GM12878 (cell line): ENCODE results near the gene SPATS2L. TPM values are rescaled to one million over a fixed set of nuclear protein-coding genes. Genes with fewer than 3 reads are reported as not detected.

Experiments used
- ATAC-seq: fragments of 200-7000 bp; cut with Tn5 transposase; 3 replicates; pipeline ENCODE4 v1.9.1; 2020; ENCODE audit warnings: mild to moderate bottlenecking, moderate library complexity
- BruUV-seq: library from RNA; stranded (reverse); fragments of 400-500 nt; replicated peaks from 2 replicates; lab custom pipeline; 2021; lab: Mats Ljungman, UMichigan
- CTCF ChIA-PET: fragments of 300-600 bp; sonication (Branson Sonifier 250); formaldehyde crosslinking; extraction: SDS; loops from one replicate; lab custom pipeline; 2021; ENCODE audit warnings: inconsistent platforms; lab: Yijun Ruan, JAX
- POLR2A ChIA-PET: fragments of 350-600 bp; formaldehyde crosslinking; extraction: SDS; loops from one replicate; lab custom pipeline; 2021; ENCODE audit warnings: inconsistent platforms; lab: Charles Lee
- RAD21 ChIA-PET: fragments of 300-600 bp; sonication (Branson Sonifier 250); formaldehyde crosslinking; loops from one replicate; lab custom pipeline; 2023; ENCODE audit warnings: antibody characterized with exemption; ENCODE audit not compliant: unreplicated experiment; lab: Charles Lee
- SMC1A ChIA-PET: fragments of 300-600 bp; sonication (Branson Sonifier 250); formaldehyde crosslinking; loops from one replicate; lab custom pipeline; 2023; ENCODE audit not compliant: unreplicated experiment, uncharacterized antibody; lab: Charles Lee
- DNase-seq: peaks from one replicate; pipeline ENCODE4 v3.0.0-alpha.2; 2011; ENCODE audit warnings: low read depth, low spot score
- FAIRE-seq: peaks from 3 replicates; lab custom pipeline; 2011; peaks lifted over from hg19 to GRCh38; lab: Jason Lieb, UNC
- H2AFZ ChIP-seq: 2 replicates; pipeline ENCODE4 v1.6.0; 2011; ENCODE audit warnings: low read depth, low read length, control low read depth; ENCODE audit not compliant: control insufficient read depth
- H3K27ac ChIP-seq: 2 replicates; pipeline ENCODE4 v1.5.1; 2011; ENCODE audit warnings: control low read depth; ENCODE audit not compliant: control insufficient read depth, insufficient read depth
- H3K27me3 ChIP-seq, 2 experiments: replicated peaks in 1 of 2; 2 replicates each; pipeline versions ENCODE4 v1.6.0 to v1.6.1; 2011; ENCODE audit warnings: low read length in 1 of 2; ENCODE audit not compliant: control insufficient read depth in 2 of 2, insufficient read depth in 2 of 2
- H3K36me3 ChIP-seq, 2 experiments: 2 replicates each; pipeline ENCODE4 v1.5.1; 2011; ENCODE audit warnings: low read length in 1 of 2; ENCODE audit not compliant: control insufficient read depth in 2 of 2, insufficient read depth in 2 of 2
- H3K4me1 ChIP-seq: 2 replicates; pipeline ENCODE4 v1.6.1; 2011; ENCODE audit warnings: mild to moderate bottlenecking, low read length, moderate library complexity, mixed read lengths; ENCODE audit not compliant: control insufficient read depth, insufficient read depth
- H3K4me2 ChIP-seq: 2 replicates; pipeline ENCODE4 v1.6.0; 2011; ENCODE audit warnings: control low read depth; ENCODE audit not compliant: control insufficient read depth, insufficient read depth
- H3K4me3 ChIP-seq: fragments of 200-600 bp; sonication (generic); 2 replicates; pipeline ENCODE4 v1.5.1; 2016
- H3K79me2 ChIP-seq: 2 replicates; pipeline ENCODE4 v1.6.0; 2011; ENCODE audit warnings: low read length; ENCODE audit not compliant: control insufficient read depth, insufficient read depth
- H3K9ac ChIP-seq: 2 replicates; pipeline ENCODE4 v1.8.0; 2011; ENCODE audit warnings: low read length, control low read depth, mixed read lengths; ENCODE audit not compliant: control insufficient read depth, insufficient read depth
- H3K9me3 ChIP-seq: replicated peaks from 3 replicates; pipeline ENCODE4 v1.5.1; 2011; ENCODE audit warnings: mild to moderate bottlenecking, low read length; ENCODE audit not compliant: control insufficient read depth, insufficient read depth
- H4K20me1 ChIP-seq: 2 replicates; pipeline ENCODE4 v1.6.0; 2011; ENCODE audit not compliant: control insufficient read depth, insufficient read depth
- BCL11A ChIP-seq: IDR thresholded peaks from 2 replicates; pipeline ENCODE4 v1.6.1; 2011; ENCODE audit warnings: low read depth, low read length
- BRCA1 ChIP-seq: IDR thresholded peaks from 2 replicates; pipeline ENCODE4 v1.6.1; 2011; ENCODE audit warnings: low read depth, low read length, improper control_type of control experiment
- CHD4 ChIP-seq: fragments of 200-600 bp; sonication (generic); IDR thresholded peaks from 2 replicates; pipeline ENCODE4 v1.6.1; 2016; ENCODE audit warnings: mild to moderate bottlenecking
- EGR1 ChIP-seq, 2 experiments: IDR thresholded peaks; 1 replicate in 1 of 2; 2 replicates in 1 of 2; pipeline ENCODE4 v1.6.1; 2011 to 2012; ENCODE audit warnings: low read depth in 2 of 2, low read length in 2 of 2, borderline replicate concordance in 1 of 2, mild to moderate bottlenecking in 1 of 2, moderate library complexity in 1 of 2
- FOS ChIP-seq: IDR thresholded peaks from 3 replicates; pipeline ENCODE4 v1.6.1; 2011; ENCODE audit warnings: borderline replicate concordance; ENCODE audit not compliant: insufficient read length; ENCODE audit errors: extremely low read depth
- HDAC6 ChIP-seq: fragments of 200-600 bp; sonication (generic); IDR thresholded peaks from one replicate; pipeline ENCODE4 v1.8.0; 2017; ENCODE audit warnings: antibody characterized with exemption; ENCODE audit not compliant: unreplicated experiment
- MEF2B ChIP-seq: fragments of 450-650 bp; IDR thresholded peaks from 2 replicates; pipeline ENCODE4 v1.6.1; 2018; ENCODE audit warnings: mild to moderate bottlenecking, moderate library complexity; ENCODE audit not compliant: partially characterized antibody, poor library complexity, severe bottlenecking
- MXI1 ChIP-seq: fragments of 150-350 bp; IDR thresholded peaks from 2 replicates; pipeline ENCODE4 v1.6.1; 2011; ENCODE audit warnings: low read depth, mild to moderate bottlenecking, inconsistent platforms, low read length, improper control_type of control experiment
- MYB ChIP-seq: fragments of 150-350 bp; IDR thresholded peaks from 2 replicates; pipeline ENCODE4 v1.6.1; 2014; ENCODE audit warnings: mild to moderate bottlenecking, low read depth, low read length, borderline replicate concordance
- NR2C1 ChIP-seq: fragments of 450-650 bp; IDR thresholded peaks from 2 replicates; pipeline ENCODE4 v1.6.1; 2017; ENCODE audit warnings: antibody characterized with exemption, mild to moderate bottlenecking, moderate library complexity
- NRF1 ChIP-seq: conservative IDR thresholded peaks from 2 replicates; pipeline ENCODE4 v1.6.1; 2011; ENCODE audit warnings: mild to moderate bottlenecking, low read depth, low read length, improper control_type of control experiment
- RCOR1 ChIP-seq: conservative IDR thresholded peaks from 2 replicates; pipeline ENCODE4 v1.6.1; 2012; ENCODE audit warnings: low read depth, low read length, improper control_type of control experiment
- whole genome bisulfite sequencing: methylation state at CpG from one replicate; pipeline ENCODE4 v1.1.6; 2016; ENCODE audit warnings: low lambda C conversion rate; ENCODE audit not compliant: insufficient replicate concordance, insufficient coverage; ENCODE audit errors: missing lambda C conversion rate; 5-methylcytosine and 5-hydroxymethylcytosine counted together
- in situ Hi-C: fragments of 300-500 bp; cut with MboI; formaldehyde crosslinking; loops from 9 replicates; pipeline ENCODE4 v1.14.3; 2018; ENCODE audit warnings: mixed read lengths
- intact Hi-C: fragments of 100-400 bp; cut with micrococcal nuclease; formaldehyde crosslinking; loops from one replicate; pipeline ENCODE4 v1.14.2; 2022; ENCODE audit not compliant: unreplicated experiment
- polyA plus RNA-seq, 11 experiments: library from polyadenylated mRNA; depleted of rRNA in 4 of 11; unstranded in 6 of 11; stranded (reverse) in 5 of 11; fragments of >200 nt; fragmentation: Nextera tagmentation in 4 of 11; fragmentation: Illumina TruSeq in 1 of 11; extraction: Ambion mirVana in 4 of 11; extraction: Trizol in 1 of 11; gene quantifications; 1 replicate in 1 of 11; 2 replicates in 10 of 11; pipeline versions ENCODE4 v1.2.1 to v1.2.3, GENCODE V29; 2011 to 2016; ENCODE audit warnings: inconsistent platforms in 2 of 11, missing spikeins in 2 of 11, low read depth in 1 of 11
- total RNA-seq, 4 experiments: library from RNA; depleted of rRNA in 3 of 4; stranded (reverse); fragments of >200 nt in 3 of 4; fragmentation: Illumina TruSeq in 1 of 4; extraction: Trizol in 1 of 4; gene quantifications; 2 replicates each; pipeline versions ENCODE4 v1.2.1 to v1.2.3, GENCODE V29; 2013 to 2021
- TF ChIP-seq, protein P1 (sequence below): fragments of 450-650 bp; formaldehyde crosslinking; IDR thresholded peaks from 2 replicates; pipeline ENCODE4 v1.4.0; 2020; ENCODE audit warnings: mild to moderate bottlenecking, moderate library complexity
- TF ChIP-seq, protein P2 (sequence below), 3 experiments: IDR thresholded peaks in 2 of 3; conservative IDR thresholded peaks in 1 of 3; 2 replicates each; pipeline ENCODE4 v1.5.1; 2011; ENCODE audit warnings: low read depth in 3 of 3, low read length in 3 of 3, mild to moderate bottlenecking in 3 of 3, control low read depth in 2 of 3, moderate library complexity in 2 of 3, inconsistent platforms in 1 of 3, mixed read lengths in 1 of 3; ENCODE audit not compliant: control insufficient read depth in 2 of 3, insufficient read depth in 1 of 3; ENCODE audit errors: extremely low read depth in 1 of 3
- TF ChIP-seq, protein P3 (sequence below): fragments of 450-650 bp; IDR thresholded peaks from 2 replicates; pipeline ENCODE4 v1.6.1; 2014; ENCODE audit warnings: mild to moderate bottlenecking

SPATS2L gene
- total and polyA plus RNA-seq, 10 of the 15 experiments (the other 5 are each of a cell fraction or from before 2014, with no cell fraction given): 5.2 to 30.0 (median 20.1) TPM

DNA sequence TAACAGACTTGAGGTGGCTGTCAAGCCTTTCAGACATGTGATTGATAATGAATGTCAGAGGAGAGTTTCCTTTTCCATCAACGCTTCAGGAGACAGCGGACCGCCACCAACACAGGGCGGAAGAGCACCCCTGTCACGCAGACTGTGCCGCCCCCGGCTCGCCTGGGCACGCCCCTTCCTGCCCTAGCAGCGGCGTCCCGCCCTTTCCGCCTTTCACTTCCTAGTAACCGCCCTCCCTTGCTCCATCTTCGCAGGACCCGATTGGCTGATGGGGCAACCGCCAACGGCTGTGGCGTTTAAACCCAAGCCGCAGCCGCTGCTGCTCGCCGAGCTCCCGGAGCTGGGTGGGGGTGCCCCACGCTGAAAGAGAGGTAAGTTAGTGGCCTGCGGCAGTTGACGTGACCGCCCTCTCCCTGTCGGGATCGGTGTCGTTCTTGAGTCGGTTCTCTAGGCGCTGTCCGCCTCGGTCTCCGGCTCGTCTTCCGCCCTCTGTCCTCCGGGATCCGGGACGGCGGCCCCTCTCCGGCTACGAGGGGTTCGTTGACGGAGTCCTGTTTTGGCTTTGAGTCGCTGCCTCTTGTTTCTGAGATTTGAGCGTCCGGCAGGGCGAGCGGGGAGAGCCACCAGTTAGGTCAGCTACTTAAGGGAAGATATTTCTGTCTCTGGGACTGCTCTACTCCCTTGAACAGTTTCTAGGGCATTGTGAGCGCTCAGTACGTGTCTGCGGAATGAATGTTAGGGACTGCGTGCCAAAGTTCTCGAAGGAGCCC lies 219.6 kb downstream of the SPATS2L start, which contains the start of gene SGO2:
SGO2 (plus strand) TSS at position 326 of the 770 bp plus-strand sequence. CDS start 6,769 bp downstream, outside the sequence.
- no peaks in the 10 kb centered on the region for H3K9me3 ChIP-seq
- H4K20me1 ChIP-seq: no peaks in the 10 kb centered on the region
- ChIA-PET POLR2A (interaction anchor here (0.5 to 2.4 kb wide), 5 partner anchors 9 to 1886 kb away, joined by 3 to 14 read pairs (median 4); partner anchors contain the start of gene KCTD18), RAD21 (interaction anchor here (0.7 to 2.4 kb wide), 4 partner anchors 9 to 42 kb away, joined by 3 to 10 read pairs (median 4); partner anchors contain the start of gene KCTD18), SMC1A (interaction anchor here (0.9 to 2.0 kb wide), 11 partner anchors 9 to 529 kb away, joined by 3 to 9 read pairs (median 3); partner anchors contain the start of gene BZW1), CTCF (interaction anchor here (0.7 to 4.5 kb wide), 8 partner anchors 11 to 585 kb away, joined by 3 to 21 read pairs (median 3); partner anchors contain the start of gene KCTD18)
- 1% methylated on average over 56 of the region's 56 CpGs for whole genome bisulfite sequencing
- intact Hi-C loops: no loop called here
- H3K27me3 ChIP-seq: no peaks in the 10 kb centered on the region; a peak in 1 of 4 replicates
- H3K79me2 ChIP-seq: peaks cover 47% of the 10 kb centered on the region
- in situ Hi-C loops: no loop called here
- peak within 1 kb of the TSS; percentile 82 for H3K9ac ChIP-seq
- H3K4me3 ChIP-seq: peak within 1 kb of the TSS; percentile 87
- H3K4me1 ChIP-seq: peaks cover 3% of the 10 kb centered on the region; the same call in 1 of the 2 replicates
- H3K36me3 ChIP-seq: no peaks in the 10 kb centered on the region
- H2AFZ ChIP-seq: peak within 1 kb of the TSS; percentile 99
- DNase-seq (peak; percentile 85), FAIRE-seq (peak; percentile 23), ATAC-seq (peak; percentile 100)
- peak within 1 kb of the TSS; percentile 82 for H3K27ac ChIP-seq
- no TSS peak for BruUV-seq
- H3K4me2 ChIP-seq: peak within 1 kb of the TSS; percentile 91
- no peak for TF ChIP-seq BCL11A
- TF ChIP-seq HDAC6: no peak
- no peak for TF ChIP-seq MEF2B
- no peak for TF ChIP-seq NRF1
- no peak for TF ChIP-seq RCOR1
- peak; percentile 66 for TF ChIP-seq MXI1
- 0 out of 2 replicates have a peak, but pooled peaks have one; percentile 4 for TF ChIP-seq NR2C1
- TF ChIP-seq, protein P1, sequence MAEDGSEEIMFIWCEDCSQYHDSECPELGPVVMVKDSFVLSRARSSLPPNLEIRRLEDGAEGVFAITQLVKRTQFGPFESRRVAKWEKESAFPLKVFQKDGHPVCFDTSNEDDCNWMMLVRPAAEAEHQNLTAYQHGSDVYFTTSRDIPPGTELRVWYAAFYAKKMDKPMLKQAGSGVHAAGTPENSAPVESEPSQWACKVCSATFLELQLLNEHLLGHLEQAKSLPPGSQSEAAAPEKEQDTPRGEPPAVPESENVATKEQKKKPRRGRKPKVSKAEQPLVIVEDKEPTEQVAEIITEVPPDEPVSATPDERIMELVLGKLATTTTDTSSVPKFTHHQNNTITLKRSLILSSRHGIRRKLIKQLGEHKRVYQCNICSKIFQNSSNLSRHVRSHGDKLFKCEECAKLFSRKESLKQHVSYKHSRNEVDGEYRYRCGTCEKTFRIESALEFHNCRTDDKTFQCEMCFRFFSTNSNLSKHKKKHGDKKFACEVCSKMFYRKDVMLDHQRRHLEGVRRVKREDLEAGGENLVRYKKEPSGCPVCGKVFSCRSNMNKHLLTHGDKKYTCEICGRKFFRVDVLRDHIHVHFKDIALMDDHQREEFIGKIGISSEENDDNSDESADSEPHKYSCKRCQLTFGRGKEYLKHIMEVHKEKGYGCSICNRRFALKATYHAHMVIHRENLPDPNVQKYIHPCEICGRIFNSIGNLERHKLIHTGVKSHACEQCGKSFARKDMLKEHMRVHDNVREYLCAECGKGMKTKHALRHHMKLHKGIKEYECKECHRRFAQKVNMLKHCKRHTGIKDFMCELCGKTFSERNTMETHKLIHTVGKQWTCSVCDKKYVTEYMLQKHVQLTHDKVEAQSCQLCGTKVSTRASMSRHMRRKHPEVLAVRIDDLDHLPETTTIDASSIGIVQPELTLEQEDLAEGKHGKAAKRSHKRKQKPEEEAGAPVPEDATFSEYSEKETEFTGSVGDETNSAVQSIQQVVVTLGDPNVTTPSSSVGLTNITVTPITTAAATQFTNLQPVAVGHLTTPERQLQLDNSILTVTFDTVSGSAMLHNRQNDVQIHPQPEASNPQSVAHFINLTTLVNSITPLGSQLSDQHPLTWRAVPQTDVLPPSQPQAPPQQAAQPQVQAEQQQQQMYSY (CRISPR knock-in tag): no peak
- TF ChIP-seq CHD4: no peak
- TF ChIP-seq, protein P2, sequence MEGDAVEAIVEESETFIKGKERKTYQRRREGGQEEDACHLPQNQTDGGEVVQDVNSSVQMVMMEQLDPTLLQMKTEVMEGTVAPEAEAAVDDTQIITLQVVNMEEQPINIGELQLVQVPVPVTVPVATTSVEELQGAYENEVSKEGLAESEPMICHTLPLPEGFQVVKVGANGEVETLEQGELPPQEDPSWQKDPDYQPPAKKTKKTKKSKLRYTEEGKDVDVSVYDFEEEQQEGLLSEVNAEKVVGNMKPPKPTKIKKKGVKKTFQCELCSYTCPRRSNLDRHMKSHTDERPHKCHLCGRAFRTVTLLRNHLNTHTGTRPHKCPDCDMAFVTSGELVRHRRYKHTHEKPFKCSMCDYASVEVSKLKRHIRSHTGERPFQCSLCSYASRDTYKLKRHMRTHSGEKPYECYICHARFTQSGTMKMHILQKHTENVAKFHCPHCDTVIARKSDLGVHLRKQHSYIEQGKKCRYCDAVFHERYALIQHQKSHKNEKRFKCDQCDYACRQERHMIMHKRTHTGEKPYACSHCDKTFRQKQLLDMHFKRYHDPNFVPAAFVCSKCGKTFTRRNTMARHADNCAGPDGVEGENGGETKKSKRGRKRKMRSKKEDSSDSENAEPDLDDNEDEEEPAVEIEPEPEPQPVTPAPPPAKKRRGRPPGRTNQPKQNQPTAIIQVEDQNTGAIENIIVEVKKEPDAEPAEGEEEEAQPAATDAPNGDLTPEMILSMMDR (IDR thresholded peaks at IDR 0.05 in 2 of 3, conservative IDR thresholded peaks at IDR 0.05 in 1 of 3; ENCODE audit: control insufficient read depth in 2 of 3, extremely low read depth in 1 of 3, insufficient read depth in 1 of 3, low read depth in 3 of 3, low read length in 3 of 3): no peak
- TF ChIP-seq EGR1 (IDR thresholded peaks at IDR 0.05; ENCODE audit: borderline replicate concordance in 1 of 2, low read depth in 2 of 2, low read length in 2 of 2): peak in 1 of 2 experiments; percentile 90; a peak in 2 of 3 replicates
- no peak for TF ChIP-seq FOS
- peak; percentile 31; the same call in 1 of the 2 replicates for TF ChIP-seq MYB
- no peak for TF ChIP-seq BRCA1
- TF ChIP-seq, protein P3, sequence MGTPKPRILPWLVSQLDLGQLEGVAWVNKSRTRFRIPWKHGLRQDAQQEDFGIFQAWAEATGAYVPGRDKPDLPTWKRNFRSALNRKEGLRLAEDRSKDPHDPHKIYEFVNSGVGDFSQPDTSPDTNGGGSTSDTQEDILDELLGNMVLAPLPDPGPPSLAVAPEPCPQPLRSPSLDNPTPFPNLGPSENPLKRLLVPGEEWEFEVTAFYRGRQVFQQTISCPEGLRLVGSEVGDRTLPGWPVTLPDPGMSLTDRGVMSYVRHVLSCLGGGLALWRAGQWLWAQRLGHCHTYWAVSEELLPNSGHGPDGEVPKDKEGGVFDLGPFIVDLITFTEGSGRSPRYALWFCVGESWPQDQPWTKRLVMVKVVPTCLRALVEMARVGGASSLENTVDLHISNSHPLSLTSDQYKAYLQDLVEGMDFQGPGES: no peak; the same call in 1 of the 2 replicates
